ENCODE measurements around the gene PIK3IP1.
A peak's percentile ranks its signal among the peaks of the same experiment; 100 is the strongest.
"Not testable (repeated sequence)": the region's sequence is repeated elsewhere in the genome, so short reads cannot be mapped to it uniquely, and the experiment has no call there.

PIK3IP1 gene

GRCh38 chr22:31248965-31249958, 43.0 kb downstream of the PIK3IP1 start:
- no peak for DNase-seq (ENCODE audit: low spot score)

DNA sequence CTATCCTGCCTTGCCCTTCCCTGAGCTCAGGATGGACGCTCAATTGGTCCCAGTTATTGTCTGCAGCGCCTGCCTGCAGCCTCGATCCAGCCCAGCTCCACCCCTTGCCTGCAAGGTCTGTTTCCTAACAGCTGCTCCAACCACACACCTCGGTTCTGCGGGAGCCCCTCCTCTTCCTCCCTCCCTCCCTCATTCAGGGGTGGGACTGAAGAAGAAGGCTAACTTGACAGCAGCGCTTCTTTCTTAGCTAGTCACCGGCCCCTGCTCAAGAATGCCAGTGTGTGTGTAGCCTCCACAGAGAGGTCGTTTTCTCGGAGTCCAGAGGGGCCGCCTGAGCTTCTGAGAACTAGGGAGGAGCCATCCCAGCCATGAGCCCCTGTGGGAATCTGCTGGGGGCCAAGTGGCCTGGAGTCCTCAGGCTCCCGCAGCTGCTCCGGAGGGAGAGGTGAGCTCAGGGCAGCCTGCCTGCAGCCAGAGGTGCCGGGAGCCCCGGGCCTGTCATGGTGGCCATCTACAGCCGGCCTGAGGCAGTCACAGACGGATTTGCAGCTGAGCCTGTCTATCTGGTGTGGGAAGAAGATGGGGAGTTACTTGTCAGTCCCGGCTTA, 44.0 kb downstream of the PIK3IP1 start:
- peak; percentile 81 for DNase-seq (ENCODE audit: low spot score)

- DNase-seq (ENCODE audit: low spot score) = no peak
Measured at GRCh38 chr22:31247726-31248125, 44.6 kb downstream of the PIK3IP1 start.

GRCh38 chr22:31246687-31247086, 45.6 kb downstream of the PIK3IP1 start:
- no peak for DNase-seq (ENCODE audit: low spot score)

DNA sequence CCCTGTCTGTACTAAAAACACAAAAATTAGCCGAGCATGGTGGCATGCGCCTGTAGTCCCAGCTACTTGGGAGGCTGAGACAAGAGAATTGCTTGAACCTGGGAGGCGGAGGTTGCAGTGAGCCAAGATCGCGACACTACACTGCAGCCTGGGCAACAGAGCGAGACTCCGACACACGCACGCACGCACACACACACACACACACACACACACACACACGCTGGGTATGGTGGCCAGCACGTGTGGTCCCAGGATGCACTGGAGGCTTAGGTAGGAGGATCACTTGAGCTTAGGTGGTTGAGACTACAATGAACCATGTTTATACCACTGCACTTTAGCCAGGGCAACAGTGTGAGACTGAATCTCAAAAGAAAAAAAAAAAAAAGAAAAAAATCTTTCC, 46.3 kb downstream of the PIK3IP1 start:
- not testable (repeated sequence) for DNase-seq (ENCODE audit: low spot score)

DNA sequence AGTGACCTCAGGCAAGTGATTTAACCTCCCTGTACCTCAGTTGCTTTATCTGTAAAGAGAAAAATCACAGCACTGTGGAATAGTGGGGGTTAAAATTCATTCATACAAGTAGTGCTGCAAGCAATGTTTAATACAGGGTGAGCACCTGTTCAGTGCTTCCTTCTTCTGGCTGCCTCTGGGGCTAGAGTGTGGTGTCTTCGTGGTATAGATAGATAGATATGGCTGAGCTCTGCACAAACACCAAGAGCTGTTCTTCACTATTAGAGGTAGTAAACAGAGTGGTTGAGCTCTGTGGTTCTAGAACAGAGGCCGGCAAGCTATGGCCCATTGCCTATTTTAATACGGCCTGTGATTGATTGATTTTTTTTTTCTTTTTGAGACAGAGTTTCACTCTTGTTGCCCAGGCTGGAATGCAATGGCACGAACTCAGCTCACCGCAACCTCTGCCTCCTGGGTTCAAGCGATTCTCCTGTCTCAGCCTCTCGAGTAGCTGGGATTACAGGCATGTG, 47.3 kb downstream of the PIK3IP1 start:
- DNase-seq (ENCODE audit: low spot score) = no peak

DNA sequence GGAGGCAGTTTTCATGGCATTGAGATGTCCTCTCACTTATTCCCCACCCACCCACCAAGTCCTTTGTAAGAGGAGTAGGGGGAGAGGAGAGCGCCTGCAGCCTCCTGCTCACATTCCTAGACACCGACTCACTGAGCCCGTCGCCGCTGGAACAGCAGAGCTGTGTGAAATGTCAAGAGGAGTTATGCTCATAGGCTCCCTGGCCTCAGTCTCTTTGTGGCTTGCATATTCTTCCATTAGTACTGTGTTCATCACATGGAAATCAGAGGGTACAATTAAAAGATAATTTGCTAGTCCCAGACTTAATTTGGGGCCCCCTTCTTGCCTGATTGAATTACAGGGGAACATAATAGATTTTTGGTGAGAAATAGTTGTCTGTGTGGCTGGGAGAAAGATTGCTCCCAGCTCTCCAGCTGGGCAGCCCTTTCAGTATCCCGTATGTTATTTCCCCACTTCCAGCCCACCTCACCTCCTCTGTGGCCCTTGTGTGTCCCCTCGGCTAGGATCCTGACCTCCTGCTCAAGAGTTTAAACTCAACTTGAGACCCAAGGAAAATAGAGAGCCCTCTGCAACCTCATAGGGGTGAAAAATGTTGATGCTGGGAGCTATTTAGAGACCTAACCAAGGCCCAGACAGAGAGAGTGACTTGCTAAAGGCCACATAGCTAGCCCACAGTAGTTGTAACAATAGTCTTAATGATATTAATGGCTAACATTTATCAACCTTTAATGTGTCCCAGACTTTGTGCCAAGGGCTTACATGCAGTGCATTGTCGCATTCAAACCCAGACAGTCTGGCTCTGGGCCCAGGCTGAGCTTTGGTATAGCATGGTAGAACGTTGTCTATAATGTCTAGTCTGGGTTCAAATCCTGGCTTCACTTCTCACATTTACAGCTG, 48.0 kb downstream of the PIK3IP1 start:
- DNase-seq (ENCODE audit: low spot score) = peak; percentile 39

DNA sequence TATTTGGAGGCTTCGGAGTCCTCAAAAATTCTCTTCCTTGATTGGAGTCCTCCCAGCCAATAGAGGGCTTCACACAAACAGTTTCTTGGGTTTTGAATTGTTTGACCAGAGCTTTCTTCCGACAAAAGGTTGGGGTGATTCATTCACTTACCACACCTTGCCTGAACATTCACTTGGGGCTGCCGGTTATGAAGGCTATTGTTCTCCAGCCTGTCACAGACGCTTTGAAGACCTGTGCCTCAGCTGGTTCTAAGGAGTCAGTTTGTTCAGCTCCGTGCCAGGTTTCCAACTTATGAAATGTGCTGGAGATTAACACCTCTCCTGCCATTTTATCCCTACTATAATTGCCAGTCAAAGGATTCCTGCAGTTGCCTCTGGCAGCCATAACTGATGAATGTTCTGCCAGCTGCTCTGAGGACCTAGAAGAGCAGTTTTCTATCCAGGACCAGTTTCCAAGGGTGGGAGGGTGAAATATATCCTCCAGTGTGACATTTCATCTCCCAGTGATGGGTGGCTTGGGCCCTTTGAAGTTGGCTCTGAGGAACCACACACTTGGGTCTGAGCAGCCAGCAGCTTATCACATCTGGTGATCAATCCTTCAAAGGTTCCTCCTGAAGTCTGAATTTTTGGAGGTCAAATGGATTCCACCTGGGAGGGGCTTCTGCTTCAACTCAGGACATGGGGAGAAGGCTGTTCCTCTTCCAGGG, 48.8 kb downstream of the PIK3IP1 start:
- peak; percentile 79 for DNase-seq (ENCODE audit: low spot score)

GRCh38 chr22:31241936-31242335, 50.4 kb downstream of the PIK3IP1 start:
- no peak for DNase-seq (ENCODE audit: low spot score)

DNA sequence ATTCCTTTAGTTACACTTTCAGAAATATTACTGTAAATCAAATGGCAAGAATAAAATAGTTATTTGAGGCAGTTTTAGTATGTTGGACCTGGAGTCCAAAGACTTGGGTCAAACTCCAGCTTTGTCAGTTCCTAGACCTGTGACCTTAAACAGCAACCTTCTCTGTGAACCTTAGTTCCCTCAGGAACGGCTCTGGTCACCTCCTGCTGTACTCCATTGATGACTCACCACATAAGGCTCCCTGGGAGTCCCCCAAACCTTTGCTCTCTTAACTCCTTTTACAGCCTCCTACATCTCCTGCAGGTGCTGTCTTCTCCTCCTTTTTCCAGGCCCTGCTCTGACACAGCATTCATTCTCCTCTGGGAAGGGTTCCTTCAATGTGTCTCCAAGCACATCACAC, 51.1 kb downstream of the PIK3IP1 start:
- DNase-seq (ENCODE audit: low spot score) = peak; percentile 36

GRCh38 chr22:31239771-31240370, 52.4 kb downstream of the PIK3IP1 start:
- DNase-seq (ENCODE audit: low spot score) = no peak

GRCh38 chr22:31238057-31238456, 54.2 kb downstream of the PIK3IP1 start:
- no peak for DNase-seq (ENCODE audit: low spot score)

GRCh38 chr22:31236044-31236443, 56.2 kb downstream of the PIK3IP1 start:
- not testable (repeated sequence) for DNase-seq (ENCODE audit: low spot score)

DNA sequence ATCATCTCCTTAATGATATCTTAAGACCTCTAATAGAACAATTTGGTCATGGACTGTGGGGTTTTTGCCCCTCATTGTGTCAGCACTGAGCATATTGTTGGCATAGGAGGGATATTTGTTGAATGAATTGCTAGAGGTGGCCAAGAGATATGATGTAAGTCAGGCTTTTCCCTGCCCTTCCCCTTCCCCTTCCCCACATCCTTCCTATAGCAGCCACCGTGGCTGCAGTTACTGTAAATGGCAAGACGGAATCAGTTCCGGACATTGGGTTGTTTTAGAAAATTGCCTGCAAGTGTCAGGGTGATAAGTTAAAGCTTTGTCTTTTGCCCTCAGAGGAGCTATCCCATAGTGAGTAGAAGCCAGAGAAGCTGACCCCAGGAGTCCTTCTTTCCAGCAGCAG, 57.2 kb downstream of the PIK3IP1 start:
- no peak for DNase-seq (ENCODE audit: low spot score)

DNA sequence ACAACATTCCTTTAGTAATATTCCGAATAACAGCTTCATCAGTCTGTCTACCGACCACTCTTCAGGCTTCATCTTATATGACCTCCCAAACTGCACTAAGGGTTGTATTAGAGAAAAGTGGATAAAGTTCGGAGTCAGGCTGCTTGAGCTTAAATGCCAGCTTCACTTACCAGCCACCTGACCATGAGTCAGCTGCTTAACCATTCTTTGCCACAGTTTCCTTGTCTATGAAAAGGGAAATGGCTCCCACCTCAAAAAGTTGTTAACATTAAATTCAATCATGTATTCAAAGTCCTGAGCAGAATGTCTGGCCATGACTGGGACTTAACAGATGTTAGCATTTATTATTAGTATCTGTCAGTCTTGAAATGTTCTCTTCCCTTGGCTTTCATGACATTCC, 59.3 kb downstream of the PIK3IP1 start:
- DNase-seq (ENCODE audit: low spot score) = no peak
